Thyroid gland (tissue), 4 donors: Measurements from ENCODE around the gene PHTF2.

Source experiments
- CTCF ChIP-seq, 6 experiments: fragments of 200-600 bp in 3 of 6; fragments of 450-650 bp in 3 of 6; sonication (generic) in 3 of 6; IDR thresholded peaks; one replicate each; pipeline ENCODE4 v1.5.1; 2016 to 2019; ENCODE audit warnings: antibody characterized with exemption in 6 of 6, mild to moderate bottlenecking in 2 of 6, inconsistent platforms in 1 of 6, moderate library complexity in 1 of 6
- POLR2A ChIP-seq, 2 donors: fragments of 450-650 bp; IDR thresholded peaks; one replicate each; pipeline ENCODE4 v1.6.1; 2017; ENCODE audit warnings: antibody characterized with exemption in 2 of 2, mild to moderate bottlenecking in 2 of 2, moderate library complexity in 1 of 2

GRCh38 chr7:77967429-77967828, 168.9 kb downstream of the PHTF2 start:
- TF ChIP-seq CTCF (IDR thresholded peaks at IDR 0.05) (no peak), POLR2A (IDR thresholded peaks at IDR 0.05) (no peak)
